Gastrocnemius medialis (tissue), 4 donors: ENCODE measurements around the gene AFF3.

Experiments
- CTCF ChIP-seq, 5 experiments: fragments of 450-650 bp in 3 of 5; fragments of 200-600 bp in 2 of 5; sonication (generic) in 2 of 5; IDR thresholded peaks in 4 of 5; conservative IDR thresholded peaks in 1 of 5; 1 replicate in 4 of 5; 2 replicates in 1 of 5; pipeline ENCODE4 v1.5.1; 2016 to 2019; ENCODE audit warnings: antibody characterized with exemption in 5 of 5, mild to moderate bottlenecking in 3 of 5, moderate library complexity in 3 of 5
- POLR2A ChIP-seq, 2 donors: fragments of 450-650 bp; IDR thresholded peaks; one replicate each; pipeline ENCODE4 v1.6.1; 2017; ENCODE audit warnings: antibody characterized with exemption in 2 of 2, mild to moderate bottlenecking in 2 of 2, moderate library complexity in 2 of 2

DNA sequence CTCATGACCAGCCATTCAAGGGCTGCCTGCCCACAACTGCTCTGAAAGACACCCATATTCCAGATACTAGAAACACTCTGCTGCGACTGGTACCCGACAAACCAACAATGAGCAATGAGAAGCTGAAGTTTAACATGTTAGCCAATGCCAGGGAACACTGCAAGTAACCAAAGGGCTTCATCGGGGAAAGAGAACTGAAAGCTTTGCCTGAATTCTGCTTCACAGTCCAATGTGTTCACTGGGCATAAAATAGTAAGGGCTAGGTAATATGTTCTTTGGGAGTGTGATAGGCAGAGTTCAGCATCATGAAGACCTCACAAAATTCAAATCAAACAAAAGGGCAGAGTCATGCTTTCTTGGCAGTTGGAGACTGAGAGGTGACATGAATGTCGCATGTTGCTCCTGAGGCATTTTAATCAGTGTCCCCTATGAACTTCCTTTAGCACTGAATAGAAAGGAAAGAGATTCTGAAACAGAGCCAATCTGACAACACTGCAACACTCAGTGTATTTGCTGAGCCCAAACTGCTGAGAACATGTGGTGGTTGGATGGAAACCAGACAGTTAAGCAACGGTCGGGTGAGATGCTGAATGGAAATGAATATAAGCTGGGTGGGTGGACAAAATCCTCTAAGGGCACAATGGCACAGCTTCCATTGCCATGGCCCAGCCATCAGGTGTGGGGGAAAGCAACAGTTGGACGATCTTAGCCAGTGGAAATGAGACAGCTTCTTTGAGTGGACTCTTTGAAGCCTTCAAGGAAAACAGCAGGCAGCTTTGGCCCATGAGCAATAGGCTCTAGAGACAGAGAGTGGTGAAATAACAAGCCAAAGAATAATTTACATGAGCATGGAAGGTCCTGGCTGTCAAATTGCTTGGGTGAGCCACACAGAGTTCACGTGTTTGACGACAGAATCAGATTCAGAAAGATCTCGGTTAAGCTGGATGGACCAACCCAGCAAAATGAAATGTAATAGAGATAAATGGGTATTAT is 277.5 kb downstream of the AFF3 start:
- TF ChIP-seq POLR2A (IDR thresholded peaks at IDR 0.05) (no peak), CTCF (IDR thresholded peaks at IDR 0.05 in 4 of 5, conservative IDR thresholded peaks at IDR 0.05 in 1 of 5) (no peak)
